A549 treated with AZD9567 at 1 μM for 4 hours (cell line): ENCODE measurements around the gene YES1. TPM values are rescaled to one million over a fixed set of nuclear protein-coding genes. Genes with fewer than 3 reads are reported as not detected.

ENCODE experiments used
- total RNA-seq: library from RNA; stranded (reverse); fragments of 200-300 nt; extraction: Qiagen RNA extraction; gene quantifications from 5 replicates; pipeline ENCODE4 v1.2.3, GENCODE V29; 2022; ENCODE audit not compliant: insufficient read depth

The YES1 gene
- total RNA-seq, result 17.4 to 25.7 TPM (median 23.6 TPM) in 5 replicates

GRCh38 chr18:811892-812375 is at the start of gene YES1:
YES1 (minus strand) TSS chr18:812242; CDS start chr18:756827, 55,415 bp downstream.

GRCh38 chr18:712401-713134 is 99.5 kb downstream of the YES1 start, which contains the start of gene ENOSF1:
ENOSF1 (minus strand) TSS chr18:712630; CDS start chr18:712587, 43 bp downstream.

Other genes with a start within 250 kb of the YES1 start
- not detected in 5 replicates for gene CETN1, start 231.9 kb downstream of the YES1 start, total RNA-seq
- not detected in 5 replicates for gene CLUL1, start 215.3 kb downstream of the YES1 start, total RNA-seq
- gene TYMS, start 154.6 kb downstream of the YES1 start, total RNA-seq, result 167 to 186 TPM (median 172 TPM) in 5 replicates
- gene ENOSF1, start 99.6 kb downstream of the YES1 start, total RNA-seq, result 24.2 to 37.8 TPM (median 27.0 TPM) in 5 replicates
- gene ADCYAP1, start 92.6 kb upstream of the YES1 start, total RNA-seq, result not detected in 5 replicates